Measurements from ENCODE around the gene CXCL13.
"Not testable (repeated sequence)": the region's sequence is repeated elsewhere in the genome, so short reads cannot be mapped to it uniquely, and the experiment has no call there.

The CXCL13 gene

GRCh38 chr4:77605210-77605902 lies at the start of gene CXCL13:
Gene CXCL13 (plus strand): TSS chr4:77605820. CDS start chr4:77605866, 46 bp downstream.
- DNase-seq, result no peak

- DNase-seq, result no peak
These were observed 45.5 kb upstream of the CXCL13 start for GRCh38 chr4:77560170-77560569.

GRCh38 chr4:77561720-77562119 lies 43.9 kb upstream of the CXCL13 start:
- not testable (repeated sequence) for DNase-seq

GRCh38 chr4:77564231-77564630 lies 41.4 kb upstream of the CXCL13 start:
- DNase-seq, result peak; percentile 15

- no peak for DNase-seq
These were observed 39.5 kb upstream of the CXCL13 start for GRCh38 chr4:77566148-77566547.

- DNase-seq, result no peak
These were observed 38.1 kb upstream of the CXCL13 start for GRCh38 chr4:77567549-77567948.

- not testable (repeated sequence) for DNase-seq
These were observed 35.0 kb upstream of the CXCL13 start for GRCh38 chr4:77570508-77571214.

- DNase-seq, result no peak
These were observed 29.3 kb upstream of the CXCL13 start for GRCh38 chr4:77576351-77576750.

- no peak for DNase-seq
These were observed 27.5 kb upstream of the CXCL13 start for GRCh38 chr4:77578145-77578544.

GRCh38 chr4:77579406-77580076 lies 26.1 kb upstream of the CXCL13 start:
- peak; percentile 37 for DNase-seq

GRCh38 chr4:77581724-77582123 lies 23.9 kb upstream of the CXCL13 start:
- no peak for DNase-seq

- DNase-seq, result no peak
These were observed 23.5 kb upstream of the CXCL13 start for GRCh38 chr4:77582156-77582555.

- DNase-seq, result no peak
These were observed 22.9 kb upstream of the CXCL13 start for GRCh38 chr4:77582711-77583110.

GRCh38 chr4:77586951-77587383 lies 18.7 kb upstream of the CXCL13 start:
- no peak for DNase-seq

GRCh38 chr4:77590482-77590881 lies 15.1 kb upstream of the CXCL13 start:
- DNase-seq, result no peak

- DNase-seq, result no peak
These were observed 14.1 kb upstream of the CXCL13 start for GRCh38 chr4:77591532-77591931.

- no peak for DNase-seq
These were observed 12.5 kb upstream of the CXCL13 start for GRCh38 chr4:77593101-77593500.

GRCh38 chr4:77593993-77594392 lies 11.6 kb upstream of the CXCL13 start:
- DNase-seq, result no peak

GRCh38 chr4:77595364-77595973 lies 10.2 kb upstream of the CXCL13 start:
- DNase-seq, result no peak

- DNase-seq, result peak; percentile 7
These were observed 6.2 kb upstream of the CXCL13 start for GRCh38 chr4:77599378-77599777.

GRCh38 chr4:77600521-77601451 lies 4.8 kb upstream of the CXCL13 start:
- peak; percentile 38 for DNase-seq

- DNase-seq, result no peak
These were observed 3.9 kb upstream of the CXCL13 start for GRCh38 chr4:77601614-77602187.

Measured in NCI-H1105 treated with DMSO at 0.1 percent for 48 hours (cell line).